Measurements from ENCODE around the gene FANCC. TPM values are rescaled to one million over a fixed set of nuclear protein-coding genes. Genes with fewer than 3 reads are reported as not detected.

The FANCC gene
- total and polyA plus RNA-seq, 2 of the 8 experiments (the other 6 are each of a cell fraction or from before 2014, with no cell fraction given): 7.8 to 15.2 TPM

DNA sequence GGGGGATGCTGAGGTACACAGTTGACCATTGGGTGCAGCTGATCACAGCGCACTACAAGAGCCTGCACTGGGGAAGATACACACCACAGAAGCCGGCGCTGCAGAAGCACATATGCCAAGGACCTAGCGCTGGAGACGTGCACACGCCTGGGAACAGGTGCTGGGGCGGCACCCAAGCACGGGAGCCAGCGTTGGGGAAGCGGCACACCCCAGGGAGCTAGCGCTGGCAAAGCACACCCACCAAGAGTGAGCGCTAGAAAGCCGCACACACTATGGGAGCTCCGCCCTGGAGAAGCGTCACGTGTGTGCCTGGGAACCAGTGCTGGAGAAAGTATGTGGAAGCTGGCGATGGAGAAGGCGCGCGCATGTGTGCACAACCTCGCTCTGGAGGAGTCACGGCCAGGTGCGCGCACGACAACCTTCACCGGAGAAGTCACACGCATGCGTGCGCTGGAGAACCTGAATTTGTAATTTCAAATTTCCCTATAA, 4.5 kb downstream of the FANCC start (continued):
- TF ChIP-seq CHD1 (IDR thresholded peaks at IDR 0.05; ENCODE audit: low read depth, low read length) (no peak), POLR2AphosphoS5 (IDR thresholded peaks at IDR 0.05; ENCODE audit: low read depth, low read length) (no peak), RBBP5 (IDR thresholded peaks at IDR 0.05; ENCODE audit: borderline replicate concordance, low read depth, low read length) (no peak), POU5F1 (IDR thresholded peaks at IDR 0.05; ENCODE audit: low read depth, low read length) (no peak), CBX8 (IDR thresholded peaks at IDR 0.05; ENCODE audit: borderline replicate concordance, low read depth, low read length) (no peak), KDM4A (IDR thresholded peaks at IDR 0.05; ENCODE audit: low read depth, low read length, severe bottlenecking) (peak; percentile 58)
